ENCODE data around the gene VOPP1.

The VOPP1 gene

GRCh38 chr7:55520426-55521140 lies 51.7 kb downstream of the VOPP1 start:
- Histone ChIP-seq H3K36me3 (ENCODE audit: control insufficient read depth, insufficient read depth, low read length) (0 out of 2 replicates have a peak, but pooled peaks cover 4% of the 10 kb centered on the region), H3K27me3 (ENCODE audit: control insufficient read depth, insufficient read depth, low read length) (no peaks in the 10 kb centered on the region), H3K27ac (ENCODE audit: low read length) (no peak overlapping the region), H3K4me1 (ENCODE audit: control insufficient read depth, insufficient read depth, low read length) (peaks cover 1% of the 10 kb centered on the region; the same call in 1 of the 2 replicates), H3K9me3 (ENCODE audit: control insufficient read depth, insufficient read depth, low read length) (no peaks in the 10 kb centered on the region), H3K4me3 (ENCODE audit: low read length) (no peak overlapping the region)
- no peak for DNase-seq (ENCODE audit: low read depth, low spot score)
- WGBS (ENCODE audit: insufficient coverage, insufficient read length) = no CpG with 5 or more reads among the region's 13 CpGs

- H3K36me3 ChIP-seq (ENCODE audit: control insufficient read depth, insufficient read depth, low read length) = peaks cover 4% of the 10 kb centered on the region; the same call in 1 of the 2 replicates
These were observed 53.5 kb downstream of the VOPP1 start for GRCh38 chr7:55518836-55519235.

GRCh38 chr7:55517936-55518689 lies 54.2 kb downstream of the VOPP1 start:
- no peaks in the 10 kb centered on the region for H3K27me3 ChIP-seq (ENCODE audit: control insufficient read depth, insufficient read depth, low read length)
- peaks cover 4% of the 10 kb centered on the region; the same call in 1 of the 2 replicates for H3K36me3 ChIP-seq (ENCODE audit: control insufficient read depth, insufficient read depth, low read length)
- no peak for DNase-seq (ENCODE audit: low read depth, low spot score)

More at GRCh38 chr7:55518836-55519235, 53.5 kb downstream of the VOPP1 start:
- no peak overlapping the region for H3K27ac ChIP-seq (ENCODE audit: low read length)
- H3K4me3 ChIP-seq (ENCODE audit: low read length) = no peak overlapping the region
- no peaks in the 10 kb centered on the region for H3K9me3 ChIP-seq (ENCODE audit: control insufficient read depth, insufficient read depth, low read length)
- no peaks in the 10 kb centered on the region for H3K27me3 ChIP-seq (ENCODE audit: control insufficient read depth, insufficient read depth, low read length)
- DNase-seq (ENCODE audit: low read depth, low spot score) = no peak
- 0 out of 2 replicates have a peak, but pooled peaks cover 1% of the 10 kb centered on the region for H3K4me1 ChIP-seq (ENCODE audit: control insufficient read depth, insufficient read depth, low read length)
- WGBS (ENCODE audit: insufficient coverage, insufficient read length) = no CpG with 5 or more reads among the region's 8 CpGs

GRCh38 chr7:55517191-55517633 lies 55.1 kb downstream of the VOPP1 start:
- Histone ChIP-seq H3K9me3 (ENCODE audit: control insufficient read depth, insufficient read depth, low read length) (no peaks in the 10 kb centered on the region), H3K27ac (ENCODE audit: low read length) (no peak overlapping the region), H3K4me1 (ENCODE audit: control insufficient read depth, insufficient read depth, low read length) (0 out of 2 replicates have a peak, but pooled peaks cover 1% of the 10 kb centered on the region), H3K36me3 (ENCODE audit: control insufficient read depth, insufficient read depth, low read length) (peaks cover 4% of the 10 kb centered on the region; the same call in 1 of the 2 replicates), H3K4me3 (ENCODE audit: low read length) (no peak overlapping the region), H3K27me3 (ENCODE audit: control insufficient read depth, insufficient read depth, low read length) (no peaks in the 10 kb centered on the region)
- WGBS (ENCODE audit: insufficient coverage, insufficient read length) = no CpG with 5 or more reads among the region's 12 CpGs
- DNase-seq (ENCODE audit: low read depth, low spot score) = no peak

More at GRCh38 chr7:55517936-55518689, 54.2 kb downstream of the VOPP1 start:
- no CpG with 5 or more reads among the region's 15 CpGs for WGBS (ENCODE audit: insufficient coverage, insufficient read length)
- H3K4me1 ChIP-seq (ENCODE audit: control insufficient read depth, insufficient read depth, low read length) = 0 out of 2 replicates have a peak, but pooled peaks cover 1% of the 10 kb centered on the region
- no peaks in the 10 kb centered on the region for H3K9me3 ChIP-seq (ENCODE audit: control insufficient read depth, insufficient read depth, low read length)
- H3K27ac ChIP-seq (ENCODE audit: low read length) = no peak overlapping the region
- no peak overlapping the region for H3K4me3 ChIP-seq (ENCODE audit: low read length)

GRCh38 chr7:55516409-55516808 lies 55.9 kb downstream of the VOPP1 start:
- no peak for DNase-seq (ENCODE audit: low read depth, low spot score)
- Histone ChIP-seq H3K36me3 (ENCODE audit: control insufficient read depth, insufficient read depth, low read length) (peaks cover 4% of the 10 kb centered on the region; the same call in 1 of the 2 replicates), H3K4me1 (ENCODE audit: control insufficient read depth, insufficient read depth, low read length) (no peaks in the 10 kb centered on the region), H3K9me3 (ENCODE audit: control insufficient read depth, insufficient read depth, low read length) (no peaks in the 10 kb centered on the region), H3K27ac (ENCODE audit: low read length) (no peak overlapping the region), H3K27me3 (ENCODE audit: control insufficient read depth, insufficient read depth, low read length) (no peaks in the 10 kb centered on the region), H3K4me3 (ENCODE audit: low read length) (no peak overlapping the region)
- WGBS (ENCODE audit: insufficient coverage, insufficient read length) = no CpG with 5 or more reads among the region's 4 CpGs

GRCh38 chr7:55515569-55516279 lies 56.6 kb downstream of the VOPP1 start:
- no peak overlapping the region for H3K27ac ChIP-seq (ENCODE audit: low read length)
- H3K9me3 ChIP-seq (ENCODE audit: control insufficient read depth, insufficient read depth, low read length) = no peaks in the 10 kb centered on the region
- peaks cover under 1% of the 10 kb centered on the region; the same call in 1 of the 2 replicates for H3K4me1 ChIP-seq (ENCODE audit: control insufficient read depth, insufficient read depth, low read length)

GRCh38 chr7:55514546-55515265 lies 57.6 kb downstream of the VOPP1 start:
- H3K4me1 ChIP-seq (ENCODE audit: control insufficient read depth, insufficient read depth, low read length) = peaks cover 2% of the 10 kb centered on the region; the same call in 1 of the 2 replicates
- no CpG with 5 or more reads among the region's 6 CpGs for WGBS (ENCODE audit: insufficient coverage, insufficient read length)
- no peak overlapping the region for H3K27ac ChIP-seq (ENCODE audit: low read length)

More at GRCh38 chr7:55515569-55516279, 56.6 kb downstream of the VOPP1 start:
- DNase-seq (ENCODE audit: low read depth, low spot score) = no peak
- no peaks in the 10 kb centered on the region for H3K27me3 ChIP-seq (ENCODE audit: control insufficient read depth, insufficient read depth, low read length)
- no peak overlapping the region for H3K4me3 ChIP-seq (ENCODE audit: low read length)
- WGBS (ENCODE audit: insufficient coverage, insufficient read length) = no CpG with 5 or more reads among the region's 13 CpGs
- peaks cover 4% of the 10 kb centered on the region; the same call in 1 of the 2 replicates for H3K36me3 ChIP-seq (ENCODE audit: control insufficient read depth, insufficient read depth, low read length)

GRCh38 chr7:55513868-55514267 lies 58.4 kb downstream of the VOPP1 start:
- no peak overlapping the region for H3K4me3 ChIP-seq (ENCODE audit: low read length)
- no peak overlapping the region for H3K27ac ChIP-seq (ENCODE audit: low read length)
- H3K27me3 ChIP-seq (ENCODE audit: control insufficient read depth, insufficient read depth, low read length) = no peaks in the 10 kb centered on the region
- peaks cover 2% of the 10 kb centered on the region; the same call in 1 of the 2 replicates for H3K4me1 ChIP-seq (ENCODE audit: control insufficient read depth, insufficient read depth, low read length)
- H3K9me3 ChIP-seq (ENCODE audit: control insufficient read depth, insufficient read depth, low read length) = no peaks in the 10 kb centered on the region
- no peak for DNase-seq (ENCODE audit: low read depth, low spot score)
- peaks cover 4% of the 10 kb centered on the region; the same call in 1 of the 2 replicates for H3K36me3 ChIP-seq (ENCODE audit: control insufficient read depth, insufficient read depth, low read length)
- WGBS (ENCODE audit: insufficient coverage, insufficient read length) = no CpG with 5 or more reads among the region's 5 CpGs

More at GRCh38 chr7:55514546-55515265, 57.6 kb downstream of the VOPP1 start:
- Histone ChIP-seq H3K27me3 (ENCODE audit: control insufficient read depth, insufficient read depth, low read length) (no peaks in the 10 kb centered on the region), H3K4me3 (ENCODE audit: low read length) (no peak overlapping the region), H3K36me3 (ENCODE audit: control insufficient read depth, insufficient read depth, low read length) (peaks cover 4% of the 10 kb centered on the region; the same call in 1 of the 2 replicates), H3K9me3 (ENCODE audit: control insufficient read depth, insufficient read depth, low read length) (no peaks in the 10 kb centered on the region)
- no peak for DNase-seq (ENCODE audit: low read depth, low spot score)

- Histone ChIP-seq H3K27me3 (ENCODE audit: control insufficient read depth, insufficient read depth, low read length) (no peaks in the 10 kb centered on the region), H3K27ac (ENCODE audit: low read length) (no peak overlapping the region), H3K36me3 (ENCODE audit: control insufficient read depth, insufficient read depth, low read length) (peaks cover 4% of the 10 kb centered on the region; the same call in 1 of the 2 replicates), H3K4me3 (ENCODE audit: low read length) (no peak overlapping the region), H3K9me3 (ENCODE audit: control insufficient read depth, insufficient read depth, low read length) (no peaks in the 10 kb centered on the region), H3K4me1 (ENCODE audit: control insufficient read depth, insufficient read depth, low read length) (peaks cover 2% of the 10 kb centered on the region; the same call in 1 of the 2 replicates)
- no peak for DNase-seq (ENCODE audit: low read depth, low spot score)
- no CpG with 5 or more reads among the region's 10 CpGs for WGBS (ENCODE audit: insufficient coverage, insufficient read length)
These were observed 59.6 kb downstream of the VOPP1 start for GRCh38 chr7:55512635-55513191.
